Testis (tissue), 3 donors: Measurements from ENCODE around the gene C1orf35. TPM values are rescaled to one million over a fixed set of nuclear protein-coding genes. Genes with fewer than 3 reads are reported as not detected.

Source experiments
- DNase-seq: peaks from one replicate; pipeline ENCODE4 v3.0.0-alpha.2; 2019
- H3K27ac ChIP-seq, 2 donors: fragments of 200-600 bp; sonication (generic); one replicate each; pipeline ENCODE4 v1.5.1; 2019
- H3K27me3 ChIP-seq: fragments of 200-600 bp; sonication (generic); one replicate; pipeline ENCODE4 v1.5.1; 2019
- H3K36me3 ChIP-seq: fragments of 200-600 bp; sonication (generic); one replicate; pipeline ENCODE4 v1.5.1; 2017; ENCODE audit warnings: low read depth; ENCODE audit errors: missing control alignments
- H3K4me1 ChIP-seq: fragments of 200-600 bp; sonication (generic); one replicate; pipeline ENCODE4 v1.5.1; 2019
- H3K4me3 ChIP-seq, 2 donors: fragments of 200-600 bp; sonication (generic); one replicate each; pipeline ENCODE4 v1.5.1; 2017 to 2019
- H3K9me3 ChIP-seq: fragments of 200-600 bp; sonication (generic); one replicate; pipeline ENCODE4 v1.5.1; 2017
- CTCF ChIP-seq, 3 experiments: fragments of 450-650 bp in 2 of 3; fragments of 200-600 bp in 1 of 3; sonication (generic) in 1 of 3; IDR thresholded peaks; one replicate each; pipeline ENCODE4 v1.5.1; 2016 to 2019; ENCODE audit warnings: antibody characterized with exemption in 3 of 3, mild to moderate bottlenecking in 2 of 3, moderate library complexity in 1 of 3
- POLR2A ChIP-seq: fragments of 450-650 bp; IDR thresholded peaks from one replicate; pipeline ENCODE4 v1.6.1; 2017; ENCODE audit warnings: antibody characterized with exemption, mild to moderate bottlenecking, moderate library complexity
- WGBS, 2 donors: methylation state at CpG; one replicate each; pipeline ENCODE4 v1.1.5; 2018; 5-methylcytosine and 5-hydroxymethylcytosine counted together
- intact Hi-C: fragments of 100-400 bp; cut with DNase I; formaldehyde crosslinking; loops from one replicate; pipeline ENCODE4 v1.15.1; 2023; ENCODE audit warnings: low total_unique reads
- polyA plus RNA-seq: library from polyadenylated mRNA; stranded (reverse); fragments of 350-450 nt; fragmentation: Illumina TruSeq; extraction: RNeasy Lipid Tissue Mini Kit (QIAGEN cat#74804); gene quantifications from one replicate; pipeline ENCODE4 v1.2.3, GENCODE V29; 2014; ENCODE audit warnings: low read depth, low replicate concordance; ENCODE audit not compliant: insufficient read depth
- total RNA-seq, 2 donors: library from RNA; depleted of rRNA; stranded (reverse); fragments of >200 nt; gene quantifications; one replicate each; pipeline ENCODE4 v1.2.3, GENCODE V29; 2016

Gene C1orf35
- total and polyA plus RNA-seq, 3 donors from 2014 or later: 11.3 to 25.0 (median 19.4) TPM

- Histone ChIP-seq H3K27me3 (no peaks in the 10 kb centered on the region), H3K27ac (no peak overlapping the region), H3K9me3 (no peaks in the 10 kb centered on the region), H3K4me1 (no peaks in the 10 kb centered on the region), H3K36me3 (no peaks in the 10 kb centered on the region), H3K4me3 (no peak overlapping the region)
- DNase-seq: no peak
- no peak for TF ChIP-seq POLR2A
- no peak for TF ChIP-seq CTCF (IDR thresholded peaks at IDR 0.05)
- WGBS, 2 donors: 60 to 63% methylated on average over 9 to 10 of the region's 10 CpGs
- intact Hi-C loops: no loop called here
Measured at GRCh38 chr1:228066891-228067654, 36.1 kb downstream of the C1orf35 start.

DNA sequence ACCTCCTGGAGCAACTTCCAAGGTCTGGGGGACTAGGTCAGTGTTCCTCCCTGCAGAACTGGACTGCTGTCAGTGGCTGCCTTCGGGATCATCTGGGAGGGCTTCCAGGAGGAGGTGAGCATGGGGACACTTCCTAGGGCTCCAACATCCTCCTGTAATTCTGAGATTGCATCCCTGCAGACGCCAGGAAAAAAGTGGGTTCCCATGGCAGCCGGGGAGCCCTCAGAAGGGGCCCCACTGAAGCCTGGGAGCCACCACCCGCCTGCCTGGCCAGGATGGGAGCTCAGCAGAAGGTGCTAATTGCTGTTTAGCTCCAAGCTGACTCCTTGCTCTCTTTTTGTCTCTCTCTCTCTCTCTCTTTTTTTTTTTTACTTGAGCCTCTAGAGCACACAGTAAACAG lies 36.7 kb downstream of the C1orf35 start:
- WGBS, 2 donors: 31 to 41% methylated on average over 4 of the region's 4 CpGs

GRCh38 chr1:228065543-228066347 lies 37.4 kb downstream of the C1orf35 start:
- H3K4me1 ChIP-seq: peaks cover 2% of the 10 kb centered on the region
- no peak for TF ChIP-seq POLR2A
- TF ChIP-seq CTCF (IDR thresholded peaks at IDR 0.05): no peak
- H3K36me3 ChIP-seq: no peaks in the 10 kb centered on the region
- H3K27ac ChIP-seq: no peak overlapping the region
- intact Hi-C loops: no loop called here
- H3K9me3 ChIP-seq: no peaks in the 10 kb centered on the region
- 65 to 68% methylated on average over 8 to 15 of the region's 15 CpGs for WGBS, 2 donors
- H3K27me3 ChIP-seq: no peaks in the 10 kb centered on the region
- H3K4me3 ChIP-seq: no peak overlapping the region
- DNase-seq: no peak

More for the DNA sequence above, 36.7 kb downstream of the C1orf35 start:
- intact Hi-C loops: no loop called here
- Histone ChIP-seq H3K27me3 (no peaks in the 10 kb centered on the region), H3K36me3 (no peaks in the 10 kb centered on the region), H3K27ac (no peak overlapping the region), H3K4me1 (no peaks in the 10 kb centered on the region), H3K4me3 (no peak overlapping the region), H3K9me3 (no peaks in the 10 kb centered on the region)
- DNase-seq: no peak
- TF ChIP-seq POLR2A: no peak
- no peak for TF ChIP-seq CTCF (IDR thresholded peaks at IDR 0.05)

DNA sequence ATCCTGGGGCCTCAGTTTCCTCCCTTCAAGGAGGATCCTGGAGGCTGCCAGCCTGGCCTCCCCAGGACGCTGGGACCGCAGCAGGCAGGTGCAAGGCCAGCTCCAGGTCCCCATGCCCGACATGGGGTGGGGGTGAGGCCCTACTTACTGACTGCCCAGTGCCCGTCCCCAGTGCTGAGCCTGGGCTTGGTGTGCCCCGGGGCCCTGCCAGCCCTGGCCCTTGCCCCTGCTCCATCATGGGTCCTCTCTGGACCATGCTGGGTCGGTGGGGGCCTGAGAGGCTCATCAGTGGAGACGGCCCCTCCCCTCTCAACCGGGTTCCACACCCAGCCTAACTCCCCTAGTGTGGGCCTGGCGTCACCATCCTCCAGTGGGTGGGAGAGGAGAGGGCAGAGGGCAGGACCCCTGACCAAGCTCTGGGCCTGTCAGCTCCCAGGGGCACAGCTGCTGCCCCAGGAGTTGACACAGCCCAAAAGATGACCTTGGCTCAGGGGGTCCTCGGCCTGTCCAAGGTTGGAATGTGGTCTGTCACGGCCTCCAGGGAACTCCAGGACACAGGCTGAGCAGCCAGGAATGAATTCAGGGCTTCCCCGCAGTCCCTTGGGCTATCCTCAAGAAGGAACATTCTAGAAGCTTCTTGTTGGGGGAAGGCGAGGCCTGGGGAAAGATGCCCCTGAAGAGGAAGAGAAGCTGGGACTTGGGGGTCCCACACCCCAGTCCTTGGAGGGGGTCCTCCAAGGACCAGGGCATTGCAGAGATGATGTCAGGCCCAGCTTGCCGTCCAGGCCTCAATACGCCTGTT lies 38.2 kb downstream of the C1orf35 start:
- no peak for DNase-seq
- H3K4me3 ChIP-seq: no peak overlapping the region
- H3K27ac ChIP-seq: no peak overlapping the region
- 72 to 75% methylated on average over 5 to 15 of the region's 15 CpGs for WGBS, 2 donors
- intact Hi-C loops: no loop called here
- H3K36me3 ChIP-seq: no peaks in the 10 kb centered on the region
- peaks cover 2% of the 10 kb centered on the region for H3K4me1 ChIP-seq
- TF ChIP-seq POLR2A (no peak), CTCF (IDR thresholded peaks at IDR 0.05) (no peak)
- H3K9me3 ChIP-seq: no peaks in the 10 kb centered on the region
- no peaks in the 10 kb centered on the region for H3K27me3 ChIP-seq
